ENCODE data around the gene GDF11.
"Not testable (repeated sequence)": the region's sequence is repeated elsewhere in the genome, so short reads cannot be mapped to it uniquely, and the experiment has no call there.

Gene GDF11

GRCh38 chr12:55741931-55742680 is 816 bp upstream of the GDF11 start:
- no peak for DNase-seq (ENCODE audit: low spot score)

- peak; percentile 42 for DNase-seq (ENCODE audit: low spot score)
Observed at GRCh38 chr12:55743406-55744339, 751 bp downstream of the GDF11 start.

GRCh38 chr12:55744340-55745030 is 1.6 kb downstream of the GDF11 start:
- DNase-seq (ENCODE audit: low spot score), result no peak

GRCh38 chr12:55745361-55746173 is 2.6 kb downstream of the GDF11 start:
- no peak for DNase-seq (ENCODE audit: low spot score)

- no peak for DNase-seq (ENCODE audit: low spot score)
Observed at GRCh38 chr12:55746174-55746912, 3.4 kb downstream of the GDF11 start.

GRCh38 chr12:55746913-55747231 is 4.0 kb downstream of the GDF11 start:
- DNase-seq (ENCODE audit: low spot score), result no peak

- no peak for DNase-seq (ENCODE audit: low spot score)
Observed at GRCh38 chr12:55748230-55748993, 5.5 kb downstream of the GDF11 start.

- no peak for DNase-seq (ENCODE audit: low spot score)
Observed at GRCh38 chr12:55755246-55755645, 12.3 kb downstream of the GDF11 start.

- no peak for DNase-seq (ENCODE audit: low spot score)
Observed at GRCh38 chr12:55757701-55758100, 14.8 kb downstream of the GDF11 start.

- DNase-seq (ENCODE audit: low spot score), result not testable (repeated sequence)
Observed at GRCh38 chr12:55758575-55758974, 15.7 kb downstream of the GDF11 start.

- DNase-seq (ENCODE audit: low spot score), result peak; percentile 72
Observed at GRCh38 chr12:55760663-55761062, 17.7 kb downstream of the GDF11 start.

GRCh38 chr12:55762646-55763045 is 19.7 kb downstream of the GDF11 start:
- DNase-seq (ENCODE audit: low spot score), result no peak

- no peak for DNase-seq (ENCODE audit: low spot score)
Observed at GRCh38 chr12:55765736-55766290, 22.9 kb downstream of the GDF11 start.

GRCh38 chr12:55767156-55767555 is 24.2 kb downstream of the GDF11 start:
- no peak for DNase-seq (ENCODE audit: low spot score)

- no peak for DNase-seq (ENCODE audit: low spot score)
Observed at GRCh38 chr12:55771736-55772135, 28.8 kb downstream of the GDF11 start.

GRCh38 chr12:55777856-55778255 is 34.9 kb downstream of the GDF11 start:
- no peak for DNase-seq (ENCODE audit: low spot score)

GRCh38 chr12:55780685-55781084 is 37.8 kb downstream of the GDF11 start:
- DNase-seq (ENCODE audit: low spot score), result peak; percentile 3

GRCh38 chr12:55788546-55788945 is 45.6 kb downstream of the GDF11 start:
- DNase-seq (ENCODE audit: low spot score), result no peak

GRCh38 chr12:55789171-55789570 is 46.2 kb downstream of the GDF11 start:
- no peak for DNase-seq (ENCODE audit: low spot score)

GRCh38 chr12:55789893-55790292 is 47.0 kb downstream of the GDF11 start:
- DNase-seq (ENCODE audit: low spot score), result no peak

Data from activated CD4-positive, alpha-beta T cell treated with anti-CD3 and anti-CD28 coated beads, Interleukin-2, Interleukin-4, amounts not matched to agents 100 ng/mL and 50 ng/mL, durations not matched to agents 16 hours and 8 hours (primary cell).